IMR-90 (cell line): ENCODE measurements around the gene FZD7.

Source experiments
- BHLHE40 ChIP-seq: fragments of 150-350 bp; IDR thresholded peaks from 2 replicates; pipeline ENCODE4 v1.6.1; 2016; ENCODE audit warnings: mild to moderate bottlenecking, low read depth, low read length
- MXI1 ChIP-seq: IDR thresholded peaks from 2 replicates; pipeline ENCODE4 v1.6.1; 2012; ENCODE audit warnings: low read depth, mild to moderate bottlenecking, low read length, moderate library complexity, borderline replicate concordance
- POLR2A ChIP-seq: IDR thresholded peaks from 2 replicates; pipeline ENCODE4 v1.6.1; 2012; ENCODE audit warnings: mild to moderate bottlenecking, low read depth, low read length
- TF ChIP-seq, protein P1 (sequence below): conservative IDR thresholded peaks from 2 replicates; pipeline ENCODE4 v1.5.1; 2012; ENCODE audit warnings: mild to moderate bottlenecking, low read depth, low read length, improper control_type of control experiment

DNA sequence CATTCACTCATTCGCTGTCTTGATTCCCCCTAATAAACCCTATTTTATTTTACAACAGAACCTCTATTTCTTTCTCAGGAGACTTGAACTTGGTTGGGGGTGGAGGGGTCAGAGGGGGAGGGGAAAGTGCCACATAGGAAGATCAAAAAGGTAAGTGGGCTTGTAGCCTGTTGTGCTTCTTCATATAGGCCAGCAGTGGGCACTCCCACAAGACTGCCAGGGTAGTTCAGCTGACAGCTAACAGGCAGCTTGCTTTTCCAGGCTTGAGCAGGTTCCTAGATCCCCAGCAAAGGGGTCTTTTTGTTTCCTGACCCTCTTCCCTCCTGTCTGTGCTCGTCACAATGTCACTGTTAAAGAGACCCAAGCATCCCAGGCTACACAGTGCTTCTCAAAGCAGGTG, 38.6 kb downstream of the FZD7 start:
- TF ChIP-seq, protein P1, sequence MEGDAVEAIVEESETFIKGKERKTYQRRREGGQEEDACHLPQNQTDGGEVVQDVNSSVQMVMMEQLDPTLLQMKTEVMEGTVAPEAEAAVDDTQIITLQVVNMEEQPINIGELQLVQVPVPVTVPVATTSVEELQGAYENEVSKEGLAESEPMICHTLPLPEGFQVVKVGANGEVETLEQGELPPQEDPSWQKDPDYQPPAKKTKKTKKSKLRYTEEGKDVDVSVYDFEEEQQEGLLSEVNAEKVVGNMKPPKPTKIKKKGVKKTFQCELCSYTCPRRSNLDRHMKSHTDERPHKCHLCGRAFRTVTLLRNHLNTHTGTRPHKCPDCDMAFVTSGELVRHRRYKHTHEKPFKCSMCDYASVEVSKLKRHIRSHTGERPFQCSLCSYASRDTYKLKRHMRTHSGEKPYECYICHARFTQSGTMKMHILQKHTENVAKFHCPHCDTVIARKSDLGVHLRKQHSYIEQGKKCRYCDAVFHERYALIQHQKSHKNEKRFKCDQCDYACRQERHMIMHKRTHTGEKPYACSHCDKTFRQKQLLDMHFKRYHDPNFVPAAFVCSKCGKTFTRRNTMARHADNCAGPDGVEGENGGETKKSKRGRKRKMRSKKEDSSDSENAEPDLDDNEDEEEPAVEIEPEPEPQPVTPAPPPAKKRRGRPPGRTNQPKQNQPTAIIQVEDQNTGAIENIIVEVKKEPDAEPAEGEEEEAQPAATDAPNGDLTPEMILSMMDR, result 0 out of 2 replicates have a peak, but pooled peaks have one; percentile 20
- TF ChIP-seq POLR2A (no peak), MXI1 (no peak), BHLHE40 (no peak)
